ENCODE results near the gene ARHGEF7.

The ARHGEF7 gene

GRCh38 chr13:111225810-111226546 is 110.9 kb downstream of the ARHGEF7 start:
- no peak for DNase-seq (ENCODE audit: low spot score)

GRCh38 chr13:111227405-111227804 is 112.3 kb downstream of the ARHGEF7 start:
- no peak for DNase-seq (ENCODE audit: low spot score)

- DNase-seq (ENCODE audit: low spot score): no peak
Measured at GRCh38 chr13:111228262-111229144, 113.4 kb downstream of the ARHGEF7 start.

- DNase-seq (ENCODE audit: low spot score): no peak
Measured at GRCh38 chr13:111230385-111230930, 115.3 kb downstream of the ARHGEF7 start.

- DNase-seq (ENCODE audit: low spot score): no peak
Measured at GRCh38 chr13:111232191-111232590, 117.1 kb downstream of the ARHGEF7 start.

GRCh38 chr13:111233080-111233479 is 118.0 kb downstream of the ARHGEF7 start:
- DNase-seq (ENCODE audit: low spot score): no peak

GRCh38 chr13:111239764-111240670 is 124.9 kb downstream of the ARHGEF7 start:
- no peak for DNase-seq (ENCODE audit: low spot score)

- DNase-seq (ENCODE audit: low spot score): no peak
Measured at GRCh38 chr13:111241006-111241755, 126.1 kb downstream of the ARHGEF7 start.

- no peak for DNase-seq (ENCODE audit: low spot score)
Measured at GRCh38 chr13:111241862-111242261, 126.8 kb downstream of the ARHGEF7 start.

GRCh38 chr13:111242585-111242984 is 127.5 kb downstream of the ARHGEF7 start:
- no peak for DNase-seq (ENCODE audit: low spot score)

- DNase-seq (ENCODE audit: low spot score): no peak
Measured at GRCh38 chr13:111243981-111244380, 128.9 kb downstream of the ARHGEF7 start.

GRCh38 chr13:111245576-111246384 is 130.7 kb downstream of the ARHGEF7 start:
- DNase-seq (ENCODE audit: low spot score): no peak

GRCh38 chr13:111247552-111247951 is 132.4 kb downstream of the ARHGEF7 start:
- no peak for DNase-seq (ENCODE audit: low spot score)

- no peak for DNase-seq (ENCODE audit: low spot score)
Measured at GRCh38 chr13:111248822-111249221, 133.7 kb downstream of the ARHGEF7 start.

GRCh38 chr13:111249637-111250360 is 134.7 kb downstream of the ARHGEF7 start:
- DNase-seq (ENCODE audit: low spot score): no peak

GRCh38 chr13:111251646-111252445 is 136.7 kb downstream of the ARHGEF7 start:
- DNase-seq (ENCODE audit: low spot score): no peak

GRCh38 chr13:111252446-111253364 is 137.6 kb downstream of the ARHGEF7 start:
- DNase-seq (ENCODE audit: low spot score): no peak

Data from hematopoietic multipotent progenitor cell treated with erythropoietin and hydrocortisone succinate and interleukin-3 and kit ligand, for 17 days (in vitro differentiated cells).